ENCODE results near the gene TMPRSS13.

DNA sequence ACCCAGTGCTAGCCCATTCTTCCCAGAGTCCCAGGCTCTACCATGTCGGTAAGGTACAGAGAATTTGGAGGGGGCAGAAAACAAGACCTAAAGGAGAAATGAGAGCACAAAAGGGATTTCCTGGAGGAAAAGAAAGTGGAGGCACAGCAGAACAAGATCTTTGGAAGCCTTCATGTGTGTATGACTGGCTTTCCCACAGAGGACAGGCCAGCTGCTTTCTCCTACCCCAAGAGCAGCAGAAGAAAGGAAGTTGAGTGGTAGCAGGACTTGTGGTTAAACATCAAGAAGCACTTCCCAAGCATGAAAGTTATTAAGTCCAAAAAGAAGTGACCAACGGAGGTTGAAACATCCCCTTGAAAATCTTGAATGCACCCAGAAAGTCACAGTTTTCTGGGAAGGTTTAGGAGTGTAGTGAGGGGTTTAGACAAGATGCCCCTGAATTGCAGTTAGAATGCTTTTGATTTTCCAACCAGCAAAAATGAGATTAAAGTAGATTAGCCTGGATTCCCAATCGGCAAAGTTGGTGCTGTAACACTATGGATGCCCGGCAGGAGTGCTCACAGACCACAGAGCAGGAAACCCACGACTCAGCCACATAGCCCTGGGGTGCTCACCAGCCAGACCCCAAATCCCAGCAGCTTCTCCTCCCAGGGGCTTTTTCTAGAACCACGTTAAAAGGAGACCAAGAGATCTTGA is 608 bp downstream of the TMPRSS13 start:
- TF ChIP-seq, protein P1, sequence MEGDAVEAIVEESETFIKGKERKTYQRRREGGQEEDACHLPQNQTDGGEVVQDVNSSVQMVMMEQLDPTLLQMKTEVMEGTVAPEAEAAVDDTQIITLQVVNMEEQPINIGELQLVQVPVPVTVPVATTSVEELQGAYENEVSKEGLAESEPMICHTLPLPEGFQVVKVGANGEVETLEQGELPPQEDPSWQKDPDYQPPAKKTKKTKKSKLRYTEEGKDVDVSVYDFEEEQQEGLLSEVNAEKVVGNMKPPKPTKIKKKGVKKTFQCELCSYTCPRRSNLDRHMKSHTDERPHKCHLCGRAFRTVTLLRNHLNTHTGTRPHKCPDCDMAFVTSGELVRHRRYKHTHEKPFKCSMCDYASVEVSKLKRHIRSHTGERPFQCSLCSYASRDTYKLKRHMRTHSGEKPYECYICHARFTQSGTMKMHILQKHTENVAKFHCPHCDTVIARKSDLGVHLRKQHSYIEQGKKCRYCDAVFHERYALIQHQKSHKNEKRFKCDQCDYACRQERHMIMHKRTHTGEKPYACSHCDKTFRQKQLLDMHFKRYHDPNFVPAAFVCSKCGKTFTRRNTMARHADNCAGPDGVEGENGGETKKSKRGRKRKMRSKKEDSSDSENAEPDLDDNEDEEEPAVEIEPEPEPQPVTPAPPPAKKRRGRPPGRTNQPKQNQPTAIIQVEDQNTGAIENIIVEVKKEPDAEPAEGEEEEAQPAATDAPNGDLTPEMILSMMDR (IDR thresholded peaks at IDR 0.05; ENCODE audit: poor library complexity), result no peak
- no peak for TF ChIP-seq EZH2 (IDR thresholded peaks at IDR 0.05; ENCODE audit: borderline replicate concordance)

Data from hepatocyte (in vitro differentiated cells).